HFF-Myc (cell line): ENCODE results near the gene EEF2.
"Not testable (repeated sequence)": the region's sequence is repeated elsewhere in the genome, so short reads cannot be mapped to it uniquely, and the experiment has no call there.

Experiments used
- DNase-seq: peaks from one replicate; pipeline ENCODE4 v3.0.0-alpha.2; 2011; ENCODE audit warnings: low read depth; ENCODE audit errors: extremely low read depth
- H3K4me3 ChIP-seq: replicated peaks from 2 replicates; pipeline ENCODE4 v1.5.1; 2011; ENCODE audit warnings: low read depth, mild to moderate bottlenecking, control low read depth, low read length
- TF ChIP-seq, protein P1 (sequence below): IDR thresholded peaks from 2 replicates; pipeline ENCODE4 v1.5.1; 2012; ENCODE audit warnings: mild to moderate bottlenecking, low read depth, low read length, control low read depth; ENCODE audit errors: missing control alignments

EEF2 gene

DNA sequence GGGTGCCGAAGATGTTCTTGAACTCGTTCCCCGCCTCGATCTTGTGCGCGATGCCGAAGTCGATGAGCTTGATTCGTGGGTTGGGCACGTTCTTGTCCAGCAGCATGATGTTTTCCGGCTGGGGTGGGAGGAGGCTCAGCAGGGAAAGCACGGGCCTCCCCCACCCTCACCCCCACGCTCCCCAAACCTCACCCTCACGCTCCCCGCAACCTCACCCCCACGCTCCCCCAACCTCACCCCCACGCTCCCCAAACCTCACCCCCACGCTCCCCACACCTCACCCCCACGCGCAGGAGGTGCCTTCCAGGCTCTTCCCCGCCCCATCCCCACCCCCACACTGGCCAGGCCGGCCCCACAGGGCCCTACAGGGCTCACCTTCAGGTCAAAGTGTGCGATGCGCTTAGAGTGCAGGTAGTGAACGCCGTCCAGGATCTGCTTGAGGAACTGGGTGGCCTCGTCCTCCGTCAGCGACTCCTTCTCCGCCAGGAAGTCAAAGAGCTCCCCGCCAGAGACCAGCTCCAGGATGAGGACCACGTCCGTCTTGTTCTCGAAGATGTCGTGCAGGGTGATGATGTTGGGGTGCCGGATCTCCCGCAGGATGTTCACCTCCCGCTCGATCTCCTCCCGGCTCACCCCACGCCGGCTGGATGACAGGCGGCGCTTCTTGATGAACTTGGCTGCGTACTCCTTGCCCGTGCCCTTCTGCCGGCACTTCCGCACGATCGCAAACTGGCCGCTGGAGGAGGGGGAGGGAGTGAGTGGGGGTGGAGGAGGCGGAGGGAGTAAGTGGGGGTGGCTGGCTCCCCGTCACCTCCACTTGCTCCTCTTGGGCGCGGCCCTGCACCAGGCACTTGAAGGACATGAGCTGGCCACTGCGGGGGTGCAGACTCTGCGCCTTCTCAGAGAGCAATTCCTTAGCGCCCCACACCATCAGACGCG is 20.7 kb downstream of the EEF2 start:
- DNase-seq: no peak
- H3K4me3 ChIP-seq: no peak overlapping the region
- TF ChIP-seq, protein P1, sequence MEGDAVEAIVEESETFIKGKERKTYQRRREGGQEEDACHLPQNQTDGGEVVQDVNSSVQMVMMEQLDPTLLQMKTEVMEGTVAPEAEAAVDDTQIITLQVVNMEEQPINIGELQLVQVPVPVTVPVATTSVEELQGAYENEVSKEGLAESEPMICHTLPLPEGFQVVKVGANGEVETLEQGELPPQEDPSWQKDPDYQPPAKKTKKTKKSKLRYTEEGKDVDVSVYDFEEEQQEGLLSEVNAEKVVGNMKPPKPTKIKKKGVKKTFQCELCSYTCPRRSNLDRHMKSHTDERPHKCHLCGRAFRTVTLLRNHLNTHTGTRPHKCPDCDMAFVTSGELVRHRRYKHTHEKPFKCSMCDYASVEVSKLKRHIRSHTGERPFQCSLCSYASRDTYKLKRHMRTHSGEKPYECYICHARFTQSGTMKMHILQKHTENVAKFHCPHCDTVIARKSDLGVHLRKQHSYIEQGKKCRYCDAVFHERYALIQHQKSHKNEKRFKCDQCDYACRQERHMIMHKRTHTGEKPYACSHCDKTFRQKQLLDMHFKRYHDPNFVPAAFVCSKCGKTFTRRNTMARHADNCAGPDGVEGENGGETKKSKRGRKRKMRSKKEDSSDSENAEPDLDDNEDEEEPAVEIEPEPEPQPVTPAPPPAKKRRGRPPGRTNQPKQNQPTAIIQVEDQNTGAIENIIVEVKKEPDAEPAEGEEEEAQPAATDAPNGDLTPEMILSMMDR: no peak

DNA sequence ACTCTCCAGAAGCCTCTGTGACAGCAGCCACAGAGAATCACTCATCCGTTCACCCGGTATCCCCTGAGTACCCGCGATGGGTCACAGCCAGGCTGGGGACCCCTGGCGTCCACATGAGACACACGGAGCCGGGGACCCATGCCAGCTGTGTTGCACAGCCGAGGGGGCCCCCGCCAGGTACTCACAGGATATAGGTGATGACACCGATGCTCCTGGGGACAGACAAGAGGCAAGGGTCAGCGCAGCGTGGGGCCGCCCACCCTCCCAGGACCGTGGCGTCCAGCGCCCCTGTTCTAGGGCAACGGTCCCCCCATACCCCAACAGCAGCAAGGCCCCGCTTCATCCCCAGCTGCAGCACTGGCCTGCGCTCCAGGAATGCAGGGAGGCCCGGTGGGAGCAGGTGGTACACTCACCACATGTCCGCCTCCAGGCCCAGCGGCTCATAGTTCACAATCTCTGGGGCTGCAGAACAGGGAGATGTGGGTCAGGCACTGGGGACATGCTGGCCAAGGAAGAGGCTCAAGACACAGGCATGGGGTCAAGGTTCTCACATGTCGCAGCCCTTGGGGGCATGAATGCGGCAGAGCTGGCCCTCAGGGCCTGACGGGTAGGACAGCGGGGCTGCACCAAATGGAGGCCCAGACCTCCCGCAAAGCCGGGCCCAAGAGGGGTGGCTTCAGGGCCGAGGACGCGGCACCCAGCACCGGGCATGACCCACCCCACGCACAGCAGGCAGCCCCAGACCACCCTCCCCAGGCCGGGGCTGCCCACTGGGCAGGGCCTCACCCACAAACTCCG is 21.6 kb downstream of the EEF2 start:
- H3K4me3 ChIP-seq: no peak overlapping the region
- TF ChIP-seq, protein P1: no peak
- no peak for DNase-seq

DNA sequence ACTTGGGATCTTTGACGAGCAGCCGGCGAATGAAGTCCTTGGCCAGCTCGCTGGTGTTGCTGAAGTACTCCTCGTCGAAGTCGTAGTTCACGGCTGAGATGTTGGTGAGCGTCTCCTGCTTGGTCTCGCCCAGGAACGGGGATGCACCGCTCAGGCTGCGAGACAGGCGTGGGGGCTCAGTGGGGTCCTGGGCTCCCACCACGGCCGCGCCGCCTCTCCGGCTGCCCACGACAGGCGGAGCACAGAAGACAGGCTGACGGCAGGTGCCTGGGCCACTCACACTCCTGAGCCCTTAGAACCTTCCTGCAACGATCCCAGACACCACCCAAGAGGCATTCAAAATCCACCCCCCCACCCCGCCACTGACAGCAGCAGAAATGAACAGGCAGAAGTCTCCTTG is 24.3 kb downstream of the EEF2 start:
- DNase-seq: no peak
- TF ChIP-seq, protein P1: no peak
- H3K4me3 ChIP-seq: no peak overlapping the region

DNA sequence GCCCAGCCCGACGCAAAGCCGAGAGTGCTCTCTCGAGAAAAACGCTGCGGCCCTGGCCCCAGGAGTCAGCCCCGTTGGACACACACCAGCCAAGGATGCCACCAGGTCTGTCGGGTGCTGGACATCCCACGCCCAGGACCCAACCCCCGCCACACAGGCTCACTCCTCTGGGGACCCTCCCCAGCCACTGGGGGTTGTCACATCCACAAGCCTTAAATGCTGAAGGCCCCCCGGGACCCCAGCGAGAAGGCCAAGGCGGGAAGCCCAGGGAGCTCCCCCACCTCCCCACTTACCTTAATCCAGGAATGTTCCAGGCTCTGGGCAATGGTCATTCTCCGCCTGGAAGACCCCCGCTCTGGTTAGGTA is 25.5 kb downstream of the EEF2 start:
- TF ChIP-seq, protein P1: no peak
- no peak for DNase-seq
- H3K4me3 ChIP-seq: no peak overlapping the region

DNA sequence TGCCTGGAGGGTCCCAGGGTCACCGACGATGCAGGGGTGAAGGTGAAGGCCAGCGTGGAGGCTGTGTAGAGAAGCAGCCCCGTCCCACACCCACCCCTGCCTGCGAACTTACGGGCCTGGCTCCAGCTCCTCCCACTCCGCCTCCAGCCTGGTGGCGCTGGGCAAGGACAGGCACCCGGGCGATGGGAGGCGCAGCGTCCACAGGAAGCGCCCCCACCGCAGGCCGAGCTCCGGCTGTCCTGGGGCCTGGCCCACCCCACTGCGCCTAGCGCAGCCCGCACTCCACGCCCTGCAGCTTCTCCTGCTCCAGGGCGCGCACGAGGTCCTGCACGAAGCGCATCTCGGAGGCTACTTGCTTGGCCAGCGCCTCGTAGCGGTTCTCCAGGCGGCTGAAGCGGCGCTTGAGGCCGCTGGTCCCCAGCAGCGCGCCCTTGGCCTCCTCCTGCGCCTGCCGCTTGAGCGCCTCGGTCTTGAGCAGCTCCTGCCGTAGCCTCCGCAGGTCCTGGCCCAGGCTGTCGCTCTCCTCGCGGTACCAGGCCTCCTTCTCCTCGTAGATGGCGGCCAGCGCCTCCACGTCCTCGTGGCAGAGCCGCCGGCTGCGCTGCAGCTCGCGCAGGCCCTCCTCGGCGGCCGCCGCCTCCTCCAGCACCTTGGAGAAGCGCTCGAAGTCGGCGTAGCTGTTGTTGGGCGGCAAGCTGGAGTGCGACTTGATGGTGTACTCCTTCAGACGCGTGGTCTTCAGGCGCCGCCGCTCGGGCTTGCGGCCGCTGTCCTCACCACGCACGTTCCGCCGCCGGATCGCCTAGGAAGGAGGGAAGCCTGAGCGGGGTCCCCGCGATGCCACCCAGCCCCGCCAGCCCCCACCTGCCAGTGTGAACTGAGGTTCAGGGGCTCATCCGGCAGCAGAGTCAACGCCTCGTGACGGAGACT is 26.2 kb downstream of the EEF2 start:
- TF ChIP-seq, protein P1: no peak
- H3K4me3 ChIP-seq: no peak overlapping the region
- DNase-seq: no peak

DNA sequence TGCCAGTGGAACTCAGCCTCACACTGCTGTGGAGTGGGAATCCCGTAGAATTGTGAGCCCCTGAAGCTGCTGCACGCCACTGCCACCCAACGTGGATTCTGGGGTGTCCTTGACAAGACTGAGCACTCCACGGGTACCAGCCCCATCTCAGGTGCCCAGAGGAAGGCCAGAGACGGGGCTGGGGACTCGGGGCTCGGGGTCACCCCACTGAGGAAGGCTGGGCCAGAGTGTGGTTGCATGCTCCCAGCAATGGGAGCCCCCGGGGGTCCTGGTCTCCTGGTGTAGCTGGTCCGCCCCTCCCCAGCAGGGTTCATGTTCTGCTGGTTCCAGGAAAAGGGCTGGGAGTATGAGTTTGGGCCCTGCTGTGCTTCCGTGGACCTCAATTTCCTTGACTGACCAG is 29.6 kb downstream of the EEF2 start:
- TF ChIP-seq, protein P1: no peak
- H3K4me3 ChIP-seq: no peak overlapping the region
- no peak for DNase-seq

DNA sequence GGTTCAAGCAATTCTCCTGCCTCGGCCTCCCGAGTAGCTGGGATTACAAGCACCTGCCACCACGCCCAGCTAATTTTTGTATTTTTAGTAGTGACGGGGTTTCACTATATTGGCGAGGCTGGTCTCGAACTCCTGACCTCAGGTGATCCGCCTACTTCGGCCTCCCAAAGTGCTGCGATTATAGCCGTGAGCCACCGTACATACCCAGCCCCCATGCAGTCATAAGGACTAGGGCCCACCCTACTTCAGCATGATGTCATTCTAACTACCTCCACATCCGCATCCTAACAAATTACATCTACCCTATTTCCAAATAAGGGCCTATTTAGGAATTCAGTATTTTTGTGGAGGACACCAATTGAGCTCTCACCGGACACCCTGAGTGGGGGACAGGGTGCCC is 30.0 kb downstream of the EEF2 start:
- not testable (repeated sequence) for DNase-seq, H3K4me3 ChIP-seq
